Sigmoid colon (tissue), 7 donors: ENCODE data around the gene KLK12. TPM values are rescaled to one million over a fixed set of nuclear protein-coding genes. Genes with fewer than 3 reads are reported as not detected.

Experiments used
- DNase-seq: peaks from one replicate; pipeline ENCODE4 v3.0.0-alpha.2; 2019
- H3K27ac ChIP-seq, 4 donors: fragments of 200-600 bp; sonication (generic); one replicate each; pipeline ENCODE4 v1.5.1; 2016 to 2019; ENCODE audit warnings: mild to moderate bottlenecking in 1 of 4
- H3K27me3 ChIP-seq, 3 donors: fragments of 200-600 bp; sonication (generic); one replicate each; pipeline ENCODE4 v1.5.1; 2019; ENCODE audit warnings: mild to moderate bottlenecking in 1 of 3
- H3K36me3 ChIP-seq, 4 donors: fragments of 200-600 bp; sonication (generic); one replicate each; pipeline ENCODE4 v1.5.1; 2016 to 2019
- H3K4me1 ChIP-seq, 4 donors: fragments of 200-600 bp; sonication (generic); one replicate each; pipeline ENCODE4 v1.5.1; 2017 to 2019
- H3K4me3 ChIP-seq, 4 donors: fragments of 200-600 bp; sonication (generic); one replicate each; pipeline ENCODE4 v1.5.1; 2017 to 2019; ENCODE audit warnings: mild to moderate bottlenecking in 2 of 4, moderate library complexity in 1 of 4
- H3K9me3 ChIP-seq, 4 donors: fragments of 200-600 bp in 3 of 4; sonication (generic) in 3 of 4; one replicate each; pipeline versions ENCODE4 v1.5.1 to v1.6.1; 2013 to 2019
- EP300 ChIP-seq, 4 donors: sonication (generic); formaldehyde crosslinking; IDR thresholded peaks; one replicate each; pipeline ENCODE4 v1.6.1; 2017; ENCODE audit warnings: antibody characterized with exemption in 4 of 4
- POLR2A ChIP-seq, 2 donors: fragments of 450-650 bp; IDR thresholded peaks; one replicate each; pipeline ENCODE4 v1.6.1; 2016; ENCODE audit warnings: antibody characterized with exemption in 2 of 2, mild to moderate bottlenecking in 2 of 2, moderate library complexity in 2 of 2
- POLR2AphosphoS5 ChIP-seq, 4 donors: sonication (generic); formaldehyde crosslinking; IDR thresholded peaks; one replicate each; pipeline ENCODE4 v1.6.1; 2017; ENCODE audit warnings: antibody characterized with exemption in 4 of 4
- WGBS, 2 donors: extraction: QIAGEN DNeasy Blood & Tissue Kit; methylation state at CpG; one replicate each; pipeline ENCODE4 v1.1.7; 2013; 5-methylcytosine and 5-hydroxymethylcytosine counted together
- intact Hi-C: fragments of 100-400 bp; cut with DNase I; formaldehyde crosslinking; loops from one replicate; pipeline ENCODE4 v1.15.1; 2023
- polyA plus RNA-seq, 3 donors: library from polyadenylated mRNA; stranded (reverse); fragments of 200-250 nt; gene quantifications; one replicate each; pipeline ENCODE4 v1.2.3, GENCODE V29; 2013
- total RNA-seq, 4 donors: library from RNA; depleted of rRNA; stranded (reverse); fragments of >200 nt; gene quantifications; one replicate each; pipeline ENCODE4 v1.1.0, GENCODE V29; 2016
- TF ChIP-seq, protein P1 (sequence below), 4 experiments: fragments of 450-650 bp in 3 of 4; fragments of 200-600 bp in 1 of 4; IDR thresholded peaks; one replicate each; pipeline ENCODE4 v1.5.1; 2016 to 2019; ENCODE audit warnings: antibody characterized with exemption in 4 of 4, mild to moderate bottlenecking in 3 of 4, moderate library complexity in 2 of 4
- donor health status: healthy with polysubstance abuse.
- donor health status: Bipolar disorder and iron deficiency.
- donor health status: healthy.

Gene KLK12
- total and polyA plus RNA-seq, 7 donors: 2.6 TPM; not detected in 6

DNA sequence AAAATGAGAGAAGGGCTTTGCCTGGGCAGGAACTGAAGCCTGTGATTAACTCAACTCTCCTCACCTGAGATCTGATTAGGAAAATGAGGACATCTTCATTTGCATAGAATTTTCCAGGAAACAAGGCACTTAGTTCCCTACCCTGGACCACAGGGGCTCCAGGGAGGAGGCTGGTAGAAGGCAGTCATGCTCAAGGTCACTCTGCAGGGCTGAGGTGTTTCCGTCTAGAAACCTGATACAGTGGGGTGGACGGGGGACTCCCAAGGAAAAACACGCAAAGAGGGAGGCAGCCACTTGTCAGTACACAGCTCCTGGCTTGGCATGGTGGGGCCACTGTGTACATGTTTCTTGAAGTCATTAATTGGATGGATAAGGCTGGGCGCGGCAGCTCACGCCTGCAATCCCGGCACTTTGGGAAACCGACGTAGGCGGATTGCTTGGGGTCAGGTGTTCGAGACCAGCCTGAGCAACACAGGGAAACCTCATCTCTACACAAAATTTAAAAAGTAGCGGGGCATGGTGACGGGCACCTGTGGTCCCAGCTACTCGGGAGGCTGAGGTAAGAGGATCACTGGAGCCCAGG, 41.9 kb upstream of the KLK12 start:
- Histone ChIP-seq H3K36me3 (no peaks in the 10 kb centered on the region), H3K9me3 (peaks cover 0 to 8% (median 2%) of the 10 kb centered on the region in 4 donors), H3K27me3 (peaks cover 0 to 9% (median 0%) of the 10 kb centered on the region in 3 donors), H3K4me3 (no peak overlapping the region), H3K27ac (no peak overlapping the region), H3K4me1 (no peaks in the 10 kb centered on the region)
- no peak for DNase-seq
- 59 to 80% methylated on average over 14 of the region's 14 CpGs for WGBS, 2 donors
- TF ChIP-seq POLR2A (IDR thresholded peaks at IDR 0.05): no peak
- TF ChIP-seq, protein P1, sequence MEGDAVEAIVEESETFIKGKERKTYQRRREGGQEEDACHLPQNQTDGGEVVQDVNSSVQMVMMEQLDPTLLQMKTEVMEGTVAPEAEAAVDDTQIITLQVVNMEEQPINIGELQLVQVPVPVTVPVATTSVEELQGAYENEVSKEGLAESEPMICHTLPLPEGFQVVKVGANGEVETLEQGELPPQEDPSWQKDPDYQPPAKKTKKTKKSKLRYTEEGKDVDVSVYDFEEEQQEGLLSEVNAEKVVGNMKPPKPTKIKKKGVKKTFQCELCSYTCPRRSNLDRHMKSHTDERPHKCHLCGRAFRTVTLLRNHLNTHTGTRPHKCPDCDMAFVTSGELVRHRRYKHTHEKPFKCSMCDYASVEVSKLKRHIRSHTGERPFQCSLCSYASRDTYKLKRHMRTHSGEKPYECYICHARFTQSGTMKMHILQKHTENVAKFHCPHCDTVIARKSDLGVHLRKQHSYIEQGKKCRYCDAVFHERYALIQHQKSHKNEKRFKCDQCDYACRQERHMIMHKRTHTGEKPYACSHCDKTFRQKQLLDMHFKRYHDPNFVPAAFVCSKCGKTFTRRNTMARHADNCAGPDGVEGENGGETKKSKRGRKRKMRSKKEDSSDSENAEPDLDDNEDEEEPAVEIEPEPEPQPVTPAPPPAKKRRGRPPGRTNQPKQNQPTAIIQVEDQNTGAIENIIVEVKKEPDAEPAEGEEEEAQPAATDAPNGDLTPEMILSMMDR (IDR thresholded peaks at IDR 0.05): no peak
- TF ChIP-seq EP300 (IDR thresholded peaks at IDR 0.05): no peak
- no peak for TF ChIP-seq POLR2AphosphoS5 (IDR thresholded peaks at IDR 0.05)
- intact Hi-C loops: no loop called here

DNA sequence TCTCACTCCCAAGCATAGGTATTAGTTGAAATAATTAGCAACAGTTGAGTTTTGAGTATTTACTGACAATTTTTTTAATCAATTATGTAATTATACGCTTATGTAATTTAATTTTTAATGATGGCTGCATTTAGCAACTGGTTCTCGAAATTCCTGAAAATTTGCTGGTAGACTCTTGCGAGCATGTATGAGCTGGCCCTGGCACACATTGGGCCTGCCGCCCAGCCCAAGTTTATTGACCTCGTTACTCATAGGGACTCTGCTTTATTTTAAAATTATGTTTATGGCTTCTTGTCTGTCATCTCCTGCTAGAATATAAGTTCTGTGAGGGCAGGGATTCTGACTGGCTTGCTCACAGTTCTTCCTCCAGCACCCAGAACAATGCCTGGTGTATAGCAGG, 41.2 kb upstream of the KLK12 start:
- peaks cover 0 to 8% (median 2%) of the 10 kb centered on the region in 4 donors for H3K9me3 ChIP-seq
- no peak overlapping the region for H3K27ac ChIP-seq
- DNase-seq: no peak
- peaks cover 0 to 9% (median 0%) of the 10 kb centered on the region in 3 donors for H3K27me3 ChIP-seq
- WGBS, 2 donors: 62 to 84% methylated on average over 5 of the region's 5 CpGs
- H3K36me3 ChIP-seq: no peaks in the 10 kb centered on the region
- no peaks in the 10 kb centered on the region for H3K4me1 ChIP-seq
- TF ChIP-seq EP300 (IDR thresholded peaks at IDR 0.05) (no peak), POLR2A (IDR thresholded peaks at IDR 0.05) (no peak), POLR2AphosphoS5 (IDR thresholded peaks at IDR 0.05) (no peak)
- TF ChIP-seq, protein P1 (IDR thresholded peaks at IDR 0.05): no peak
- intact Hi-C loops: no loop called here
- no peak overlapping the region for H3K4me3 ChIP-seq

DNA sequence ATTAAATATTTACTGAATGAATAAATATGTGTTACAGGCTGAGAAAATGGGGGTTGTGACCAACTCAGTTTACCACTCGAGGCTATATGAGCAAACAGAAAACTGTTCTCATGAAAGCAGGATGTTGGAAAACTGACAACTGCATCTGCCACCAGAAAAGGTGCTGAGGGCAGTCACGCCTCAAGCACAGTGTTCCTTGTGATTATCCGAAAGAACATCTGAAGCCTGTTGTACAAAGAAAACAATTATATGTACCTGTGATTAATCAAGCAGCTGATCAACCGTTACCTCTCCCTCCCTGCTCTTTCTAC, 36.2 kb upstream of the KLK12 start:
- no peaks in the 10 kb centered on the region for H3K36me3 ChIP-seq
- H3K27me3 ChIP-seq: peaks cover 0 to 10% (median 3%) of the 10 kb centered on the region in 3 donors
- H3K4me3 ChIP-seq: no peak overlapping the region
- peaks cover 0 to 8% (median 2%) of the 10 kb centered on the region in 4 donors for H3K9me3 ChIP-seq
- 45 to 65% methylated on average over 4 of the region's 4 CpGs for WGBS, 2 donors
- DNase-seq: no peak
- no peaks in the 10 kb centered on the region for H3K4me1 ChIP-seq
- intact Hi-C loops: no loop called here
- no peak overlapping the region for H3K27ac ChIP-seq
- TF ChIP-seq POLR2AphosphoS5 (IDR thresholded peaks at IDR 0.05) (no peak), EP300 (IDR thresholded peaks at IDR 0.05) (no peak), POLR2A (IDR thresholded peaks at IDR 0.05) (no peak)
- TF ChIP-seq, protein P1 (IDR thresholded peaks at IDR 0.05): no peak

DNA sequence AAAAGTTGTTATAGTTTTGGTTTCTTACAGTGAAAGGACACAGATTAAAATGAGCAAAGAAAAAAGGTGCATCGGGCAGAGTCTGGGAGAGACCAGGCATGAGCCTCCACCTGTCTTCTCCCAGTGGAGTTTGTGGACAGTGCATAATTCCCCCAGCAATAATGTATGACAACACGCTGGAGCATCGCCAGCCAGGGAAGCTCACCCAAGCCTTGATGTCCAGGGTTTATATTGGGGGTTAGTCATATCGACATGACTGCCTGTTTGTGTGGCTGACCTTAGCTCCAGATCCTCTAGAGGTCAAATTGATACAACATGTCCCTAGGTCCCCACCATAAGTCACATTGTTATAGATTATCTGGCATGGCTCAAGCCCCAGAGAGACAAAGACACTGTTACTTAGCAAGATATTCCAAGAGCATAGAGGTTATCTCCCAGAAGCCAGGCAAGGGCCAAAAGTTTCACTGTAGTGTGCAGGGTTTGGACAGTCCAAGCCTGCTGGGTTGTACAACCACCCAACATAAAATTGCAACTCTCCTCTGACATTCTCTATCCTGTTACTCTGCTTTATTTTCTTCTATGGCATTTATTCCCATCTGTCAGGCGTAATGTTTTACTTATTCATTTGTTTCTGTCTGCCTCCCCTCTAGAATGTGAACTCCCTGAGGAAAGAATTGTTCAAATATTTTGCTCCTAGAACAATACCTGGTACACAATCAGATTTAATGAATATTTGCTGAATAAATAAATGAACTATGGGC, 35.7 kb upstream of the KLK12 start:
- Histone ChIP-seq H3K4me1 (no peaks in the 10 kb centered on the region), H3K9me3 (peaks cover 0 to 8% (median 2%) of the 10 kb centered on the region in 4 donors), H3K36me3 (no peaks in the 10 kb centered on the region), H3K27ac (no peak overlapping the region), H3K4me3 (no peak overlapping the region), H3K27me3 (peaks cover 0 to 15% (median 8%) of the 10 kb centered on the region in 3 donors)
- TF ChIP-seq, protein P1 (IDR thresholded peaks at IDR 0.05): no peak
- TF ChIP-seq EP300 (IDR thresholded peaks at IDR 0.05): no peak
- no peak for TF ChIP-seq POLR2A (IDR thresholded peaks at IDR 0.05)
- no peak for TF ChIP-seq POLR2AphosphoS5 (IDR thresholded peaks at IDR 0.05)
- intact Hi-C loops: no loop called here
- WGBS, 2 donors: 78 to 83% methylated on average over 5 of the region's 5 CpGs
- DNase-seq: no peak
